ENCODE results near the gene WAC. TPM values are rescaled to one million over a fixed set of nuclear protein-coding genes. Genes with fewer than 3 reads are reported as not detected.

Gene WAC
- total RNA-seq, 2 donors from 2014 or later = 133 TPM

DNA sequence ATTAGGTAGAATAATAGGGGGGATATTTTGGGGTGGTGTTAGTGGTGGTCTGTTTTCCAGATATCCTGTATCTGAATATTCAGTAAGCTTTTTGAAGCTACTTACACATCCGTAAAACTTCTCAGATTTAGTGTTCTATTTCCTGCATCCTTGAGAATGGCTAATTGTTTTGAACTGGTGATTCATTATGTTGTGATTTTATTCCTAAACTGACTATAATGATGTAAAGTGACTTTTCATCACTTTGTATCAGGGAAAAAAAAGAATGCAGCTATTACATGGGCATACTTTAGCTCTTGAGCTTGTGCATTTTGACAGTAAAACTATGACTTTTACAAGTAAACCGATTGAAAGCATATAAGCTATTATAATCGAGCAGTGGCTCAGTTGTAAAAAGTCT, 18.2 kb downstream of the WAC start:
- Histone ChIP-seq H3K36me3 (ENCODE audit: control insufficient read depth, insufficient read depth, low read length) (peaks cover 98% of the 10 kb centered on the region), H3K9me3 (ENCODE audit: control insufficient read depth, low read length) (no peaks in the 10 kb centered on the region), H3K9ac (ENCODE audit: extremely low read depth, low read length, poor library complexity, severe bottlenecking) (no peak overlapping the region), H3K4me3 (ENCODE audit: low read length) (peak overlapping the region; percentile 57), H3K4me1 (ENCODE audit: control insufficient read depth, insufficient read depth, low read length) (no peaks in the 10 kb centered on the region), H3K27ac (ENCODE audit: low read depth, low read length) (no peak overlapping the region), H3K27me3 (ENCODE audit: control insufficient read depth, insufficient read depth, low read length, poor library complexity, severe bottlenecking) (no peaks in the 10 kb centered on the region)
- Mint-ChIP-seq H3K4me3 (no peak overlapping the region), H3K27ac (peak overlapping the region; percentile 30), H3K27me3 (ENCODE audit: insufficient read depth) (no peaks in the 10 kb centered on the region), H3K9me3 (no peaks in the 10 kb centered on the region), H3K4me1 (peaks cover 41% of the 10 kb centered on the region), H3K36me3 (ENCODE audit: low read depth) (peaks cover 81% of the 10 kb centered on the region)
- DNase-seq = no peak
- WGBS, 2 experiments (ENCODE audit: insufficient coverage in 1 of 2, insufficient read length in 1 of 2) = 84 to 85% methylated on average over 2 to 3 of the region's 3 CpGs
- TF ChIP-seq, protein P1, sequence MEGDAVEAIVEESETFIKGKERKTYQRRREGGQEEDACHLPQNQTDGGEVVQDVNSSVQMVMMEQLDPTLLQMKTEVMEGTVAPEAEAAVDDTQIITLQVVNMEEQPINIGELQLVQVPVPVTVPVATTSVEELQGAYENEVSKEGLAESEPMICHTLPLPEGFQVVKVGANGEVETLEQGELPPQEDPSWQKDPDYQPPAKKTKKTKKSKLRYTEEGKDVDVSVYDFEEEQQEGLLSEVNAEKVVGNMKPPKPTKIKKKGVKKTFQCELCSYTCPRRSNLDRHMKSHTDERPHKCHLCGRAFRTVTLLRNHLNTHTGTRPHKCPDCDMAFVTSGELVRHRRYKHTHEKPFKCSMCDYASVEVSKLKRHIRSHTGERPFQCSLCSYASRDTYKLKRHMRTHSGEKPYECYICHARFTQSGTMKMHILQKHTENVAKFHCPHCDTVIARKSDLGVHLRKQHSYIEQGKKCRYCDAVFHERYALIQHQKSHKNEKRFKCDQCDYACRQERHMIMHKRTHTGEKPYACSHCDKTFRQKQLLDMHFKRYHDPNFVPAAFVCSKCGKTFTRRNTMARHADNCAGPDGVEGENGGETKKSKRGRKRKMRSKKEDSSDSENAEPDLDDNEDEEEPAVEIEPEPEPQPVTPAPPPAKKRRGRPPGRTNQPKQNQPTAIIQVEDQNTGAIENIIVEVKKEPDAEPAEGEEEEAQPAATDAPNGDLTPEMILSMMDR (conservative IDR thresholded peaks at IDR 0.05) = no peak

DNA sequence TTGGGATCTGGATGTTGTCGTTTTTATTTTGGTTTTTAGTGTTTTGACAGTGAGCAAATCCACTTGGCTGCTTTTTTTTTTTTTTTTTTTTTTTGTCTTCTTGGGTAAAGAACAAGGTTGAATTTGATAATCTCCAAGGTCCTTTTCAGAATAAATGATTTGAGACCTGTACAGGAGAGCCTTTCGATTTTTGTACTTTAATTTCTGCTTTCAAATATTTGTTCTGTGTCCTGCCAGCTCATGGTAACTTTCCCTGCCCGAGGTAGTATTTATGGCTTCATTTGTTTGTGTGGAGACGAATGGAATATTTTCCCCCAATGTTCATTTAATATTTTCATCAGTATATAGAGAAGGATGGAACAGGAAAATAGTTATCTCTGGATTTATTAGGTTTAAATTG, 19.9 kb downstream of the WAC start:
- Histone ChIP-seq H3K27me3 (ENCODE audit: control insufficient read depth, insufficient read depth, low read length, poor library complexity, severe bottlenecking) (no peaks in the 10 kb centered on the region), H3K4me1 (ENCODE audit: control insufficient read depth, insufficient read depth, low read length) (no peaks in the 10 kb centered on the region), H3K9ac (ENCODE audit: extremely low read depth, low read length, poor library complexity, severe bottlenecking) (no peak overlapping the region), H3K27ac (ENCODE audit: low read depth, low read length) (no peak overlapping the region), H3K9me3 (ENCODE audit: control insufficient read depth, low read length) (no peaks in the 10 kb centered on the region), H3K36me3 (ENCODE audit: control insufficient read depth, insufficient read depth, low read length) (peaks cover 98% of the 10 kb centered on the region), H3K4me3 (ENCODE audit: low read length) (no peak overlapping the region)
- Mint-ChIP-seq H3K4me3 (no peak overlapping the region), H3K27ac (no peak overlapping the region), H3K9me3 (no peaks in the 10 kb centered on the region), H3K4me1 (peaks cover 41% of the 10 kb centered on the region), H3K36me3 (ENCODE audit: low read depth) (peaks cover 81% of the 10 kb centered on the region), H3K27me3 (ENCODE audit: insufficient read depth) (no peaks in the 10 kb centered on the region)
- 83 to 92% methylated on average over 2 to 3 of the region's 4 CpGs for WGBS, 2 experiments (ENCODE audit: insufficient coverage in 1 of 2, insufficient read length in 1 of 2)
- TF ChIP-seq, protein P1 (conservative IDR thresholded peaks at IDR 0.05) = no peak
- no peak for DNase-seq

DNA sequence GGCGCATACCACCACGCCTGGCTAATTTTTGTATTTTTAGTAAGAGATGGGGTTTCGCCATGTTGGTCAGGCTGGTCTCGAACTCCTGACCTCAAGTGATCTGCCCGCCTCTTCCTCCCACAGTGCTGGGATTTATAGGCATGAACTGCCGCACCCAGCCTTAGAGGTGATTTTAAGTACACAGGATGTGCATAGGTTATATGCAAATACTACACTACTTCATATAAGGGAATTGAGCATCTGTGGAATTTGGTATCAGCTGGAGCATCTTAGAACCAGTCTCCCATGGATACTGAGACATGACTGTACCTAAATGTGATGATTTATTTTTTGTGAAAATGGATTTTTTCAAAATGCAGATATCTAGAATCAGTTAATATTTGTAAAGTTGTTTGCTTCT, 21.1 kb downstream of the WAC start:
- Mint-ChIP-seq H3K27me3 (ENCODE audit: insufficient read depth) (no peaks in the 10 kb centered on the region), H3K4me3 (no peak overlapping the region), H3K9me3 (no peaks in the 10 kb centered on the region), H3K27ac (no peak overlapping the region), H3K4me1 (peaks cover 48% of the 10 kb centered on the region), H3K36me3 (ENCODE audit: low read depth) (peaks cover 73% of the 10 kb centered on the region)
- H3K9me3 ChIP-seq (ENCODE audit: control insufficient read depth, low read length) = no peaks in the 10 kb centered on the region
- no peak overlapping the region for H3K4me3 ChIP-seq (ENCODE audit: low read length)
- no peak overlapping the region for H3K9ac ChIP-seq (ENCODE audit: extremely low read depth, low read length, poor library complexity, severe bottlenecking)
- no peaks in the 10 kb centered on the region for H3K27me3 ChIP-seq (ENCODE audit: control insufficient read depth, insufficient read depth, low read length, poor library complexity, severe bottlenecking)
- no peak for DNase-seq
- peaks cover 5% of the 10 kb centered on the region for H3K4me1 ChIP-seq (ENCODE audit: control insufficient read depth, insufficient read depth, low read length)
- peaks cover 93% of the 10 kb centered on the region for H3K36me3 ChIP-seq (ENCODE audit: control insufficient read depth, insufficient read depth, low read length)
- TF ChIP-seq, protein P1 (conservative IDR thresholded peaks at IDR 0.05) = no peak
- 93 to 98% methylated on average over 2 to 6 of the region's 6 CpGs for WGBS, 2 experiments (ENCODE audit: insufficient coverage in 1 of 2, insufficient read length in 1 of 2)
- H3K27ac ChIP-seq (ENCODE audit: low read depth, low read length) = no peak overlapping the region

Measured in endodermal cell (in vitro differentiated cells).